Progenitor cell of endocrine pancreas (in vitro differentiated cells): ENCODE results near the gene CDH4. TPM values are rescaled to one million over a fixed set of nuclear protein-coding genes. Genes with fewer than 3 reads are reported as not detected.

ENCODE experiments used
- DNase-seq: peaks from one replicate; pipeline ENCODE4 v3.0.0; 2021; ENCODE audit warnings: low spot score; ENCODE audit not compliant: unreplicated experiment
- H3K27ac Mint-ChIP-seq: 2 replicates; pipeline ENCODE4 v1.8.0; 2021; ENCODE audit warnings: mild to moderate bottlenecking, moderate library complexity, mixed read lengths
- H3K27me3 Mint-ChIP-seq: 2 replicates; pipeline ENCODE4 v1.8.0; 2021; ENCODE audit warnings: mixed read lengths
- H3K36me3 Mint-ChIP-seq: 2 replicates; pipeline ENCODE4 v1.8.0; 2022; ENCODE audit warnings: mixed read lengths; ENCODE audit not compliant: insufficient read depth
- H3K4me1 Mint-ChIP-seq: 2 replicates; pipeline ENCODE4 v1.8.0; 2021; ENCODE audit warnings: low read depth, mixed read lengths
- H3K4me3 Mint-ChIP-seq: 2 replicates; pipeline ENCODE4 v1.8.0; 2021; ENCODE audit warnings: low read depth, mild to moderate bottlenecking, moderate library complexity, mixed read lengths
- H3K9me3 Mint-ChIP-seq: 2 replicates; pipeline ENCODE4 v1.8.0; 2021; ENCODE audit warnings: low read depth, mixed read lengths
- total RNA-seq: library from RNA; stranded (reverse); gene quantifications from 2 replicates; pipeline ENCODE4 v1.2.1, GENCODE V29; 2021
- TF ChIP-seq, protein P1 (sequence below): fragments of 200-600 bp; sonication (generic); IDR thresholded peaks from one replicate; pipeline ENCODE4 v1.5.0; 2021; ENCODE audit warnings: antibody characterized with exemption, mild to moderate bottlenecking; ENCODE audit not compliant: unreplicated experiment

Gene CDH4
- total RNA-seq, 1 donor from 2014 or later, result 0.43 TPM

- TF ChIP-seq, protein P1, sequence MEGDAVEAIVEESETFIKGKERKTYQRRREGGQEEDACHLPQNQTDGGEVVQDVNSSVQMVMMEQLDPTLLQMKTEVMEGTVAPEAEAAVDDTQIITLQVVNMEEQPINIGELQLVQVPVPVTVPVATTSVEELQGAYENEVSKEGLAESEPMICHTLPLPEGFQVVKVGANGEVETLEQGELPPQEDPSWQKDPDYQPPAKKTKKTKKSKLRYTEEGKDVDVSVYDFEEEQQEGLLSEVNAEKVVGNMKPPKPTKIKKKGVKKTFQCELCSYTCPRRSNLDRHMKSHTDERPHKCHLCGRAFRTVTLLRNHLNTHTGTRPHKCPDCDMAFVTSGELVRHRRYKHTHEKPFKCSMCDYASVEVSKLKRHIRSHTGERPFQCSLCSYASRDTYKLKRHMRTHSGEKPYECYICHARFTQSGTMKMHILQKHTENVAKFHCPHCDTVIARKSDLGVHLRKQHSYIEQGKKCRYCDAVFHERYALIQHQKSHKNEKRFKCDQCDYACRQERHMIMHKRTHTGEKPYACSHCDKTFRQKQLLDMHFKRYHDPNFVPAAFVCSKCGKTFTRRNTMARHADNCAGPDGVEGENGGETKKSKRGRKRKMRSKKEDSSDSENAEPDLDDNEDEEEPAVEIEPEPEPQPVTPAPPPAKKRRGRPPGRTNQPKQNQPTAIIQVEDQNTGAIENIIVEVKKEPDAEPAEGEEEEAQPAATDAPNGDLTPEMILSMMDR, result no peak
- Mint-ChIP-seq H3K36me3 (no peaks in the 10 kb centered on the region), H3K27ac (no peak overlapping the region), H3K4me1 (peaks cover 11% of the 10 kb centered on the region), H3K4me3 (no peak overlapping the region), H3K27me3 (peaks cover 22% of the 10 kb centered on the region), H3K9me3 (no peaks in the 10 kb centered on the region)
- DNase-seq, result no peak
These were observed 190.1 kb downstream of the CDH4 start for GRCh38 chr20:61442075-61442670.

DNA sequence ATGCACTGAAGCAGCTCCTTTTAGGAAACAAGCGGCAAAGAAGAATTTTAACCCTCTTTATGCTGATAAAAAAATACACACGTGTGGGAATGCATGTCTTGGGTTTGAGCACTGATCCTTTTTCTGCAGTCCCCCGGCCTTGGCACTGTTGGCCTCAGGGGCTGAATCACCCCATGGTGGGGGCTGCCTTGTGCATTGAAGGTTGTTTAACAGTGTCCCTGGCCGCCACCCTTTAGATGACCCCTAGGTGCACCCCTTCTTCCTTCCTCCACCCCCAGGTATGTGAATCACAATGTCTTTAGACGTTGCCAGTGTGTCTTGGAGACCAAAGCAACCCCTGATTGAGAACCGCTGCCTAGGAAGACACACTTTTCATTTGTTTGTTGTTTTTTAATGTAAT lies 190.7 kb downstream of the CDH4 start:
- Mint-ChIP-seq H3K27me3 (peaks cover 19% of the 10 kb centered on the region), H3K9me3 (no peaks in the 10 kb centered on the region), H3K4me1 (peaks cover 6% of the 10 kb centered on the region), H3K36me3 (no peaks in the 10 kb centered on the region), H3K4me3 (no peak overlapping the region), H3K27ac (no peak overlapping the region)
- TF ChIP-seq, protein P1, result no peak
- no peak for DNase-seq

DNA sequence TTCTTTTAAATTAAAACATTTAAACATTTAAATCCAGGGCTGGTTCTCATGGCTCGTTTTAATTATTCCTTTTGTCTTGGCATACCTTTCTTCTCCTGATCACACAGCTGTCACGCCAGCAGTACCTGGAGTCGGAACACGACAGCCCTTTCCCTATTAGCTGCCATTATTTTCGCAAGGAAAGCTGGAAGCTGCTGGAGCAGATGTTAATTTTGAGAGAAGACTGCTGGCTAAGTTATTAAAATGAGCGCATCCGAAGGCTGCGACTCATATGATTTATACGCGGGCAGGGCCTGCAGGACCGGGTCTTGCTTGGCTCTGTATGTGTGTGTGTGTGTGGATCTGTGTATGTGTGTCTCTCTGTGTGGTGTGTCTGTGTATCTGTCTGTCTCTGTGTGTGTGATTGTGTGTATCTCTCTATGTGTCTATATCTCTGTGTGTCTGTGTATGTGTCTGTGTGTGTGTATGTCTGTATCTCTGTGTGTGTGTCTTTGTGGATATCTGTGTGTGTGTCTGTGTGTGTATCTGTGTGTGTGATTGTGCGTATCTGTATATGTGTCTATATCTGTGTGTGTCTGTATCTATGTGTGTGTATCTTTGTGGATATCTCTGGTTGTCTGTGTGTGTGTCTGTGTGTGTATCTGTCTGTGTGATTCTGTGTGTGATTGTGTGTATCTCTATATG lies 191.5 kb downstream of the CDH4 start:
- Mint-ChIP-seq H3K36me3 (no peaks in the 10 kb centered on the region), H3K27me3 (peaks cover 22% of the 10 kb centered on the region), H3K9me3 (no peaks in the 10 kb centered on the region), H3K27ac (no peak overlapping the region), H3K4me1 (peaks cover 5% of the 10 kb centered on the region), H3K4me3 (no peak overlapping the region)
- no peak for DNase-seq
- TF ChIP-seq, protein P1, result no peak

DNA sequence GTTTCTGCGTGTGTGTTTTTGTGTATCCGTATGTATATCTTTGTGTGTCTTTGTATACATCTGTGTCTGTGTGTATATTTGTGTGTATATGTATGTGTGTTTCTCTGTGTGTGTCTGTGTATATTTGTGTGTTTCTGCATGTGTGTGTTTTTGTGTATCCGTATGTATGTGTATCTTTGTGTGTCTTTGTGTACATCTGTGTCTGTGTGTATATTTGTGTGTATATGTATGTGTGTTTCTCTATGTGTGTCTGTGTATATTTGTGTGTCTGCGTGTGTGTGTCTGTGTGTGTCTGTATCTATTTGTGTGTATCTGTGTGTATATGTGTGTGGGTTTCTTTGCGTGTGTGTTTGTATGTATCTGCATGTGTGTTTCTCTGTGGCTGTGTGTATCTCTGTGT lies 192.6 kb downstream of the CDH4 start:
- TF ChIP-seq, protein P1, result no peak
- Mint-ChIP-seq H3K4me3 (no peak overlapping the region), H3K9me3 (no peaks in the 10 kb centered on the region), H3K27me3 (peaks cover 22% of the 10 kb centered on the region), H3K4me1 (peaks cover 5% of the 10 kb centered on the region), H3K36me3 (no peaks in the 10 kb centered on the region), H3K27ac (no peak overlapping the region)
- DNase-seq, result no peak

GRCh38 chr20:61445138-61445537 lies 193.1 kb downstream of the CDH4 start:
- TF ChIP-seq, protein P1, result no peak
- Mint-ChIP-seq H3K27me3 (peaks cover 19% of the 10 kb centered on the region), H3K36me3 (no peaks in the 10 kb centered on the region), H3K27ac (no peak overlapping the region), H3K9me3 (no peaks in the 10 kb centered on the region), H3K4me1 (peaks cover 5% of the 10 kb centered on the region), H3K4me3 (no peak overlapping the region)
- no peak for DNase-seq
